Breast epithelium (tissue), 3 donors: ENCODE results near the gene HSBP1.

ENCODE experiments used
- CTCF ChIP-seq, 3 donors: fragments of 450-650 bp; IDR thresholded peaks; one replicate each; pipeline ENCODE4 v1.5.1; 2016 to 2017; ENCODE audit warnings: antibody characterized with exemption in 3 of 3, mild to moderate bottlenecking in 3 of 3, moderate library complexity in 3 of 3
- POLR2AphosphoS5 ChIP-seq, 3 donors: sonication (generic); formaldehyde crosslinking; IDR thresholded peaks; one replicate each; pipeline ENCODE4 v1.6.1; 2017; ENCODE audit warnings: antibody characterized with exemption in 3 of 3

GRCh38 chr16:83774066-83774465, 33.7 kb upstream of the HSBP1 start:
- TF ChIP-seq POLR2AphosphoS5 (IDR thresholded peaks at IDR 0.05) (no peak), CTCF (IDR thresholded peaks at IDR 0.05) (no peak)
